Mucosa of descending colon (tissue), 3 donors: ENCODE results near the gene CYP1A2. TPM values are rescaled to one million over a fixed set of nuclear protein-coding genes. Genes with fewer than 3 reads are reported as not detected.

ENCODE experiments used
- ATAC-seq: fragments of 200-7000 bp; cut with Tn5 transposase; one replicate; pipeline ENCODE4 v1.9.1; 2020; ENCODE audit warnings: mild to moderate bottlenecking, moderate library complexity
- DNase-seq, 3 donors: peaks; one replicate each; pipeline ENCODE4 v3.0.0-alpha.2; 2020
- H3K36me3 ChIP-seq: fragments of 200-600 bp; one replicate; pipeline ENCODE4 v1.8.0; 2021; ENCODE audit warnings: low read depth, mild to moderate bottlenecking
- H3K4me1 ChIP-seq: fragments of 200-600 bp; one replicate; pipeline ENCODE4 v1.8.0; 2021; ENCODE audit warnings: low read depth, mild to moderate bottlenecking
- H3K4me3 ChIP-seq: fragments of 200-600 bp; one replicate; pipeline ENCODE4 v1.8.0; 2021; ENCODE audit warnings: mild to moderate bottlenecking
- H3K9me3 ChIP-seq: fragments of 200-600 bp; one replicate; pipeline ENCODE4 v1.8.0; 2021; ENCODE audit warnings: mild to moderate bottlenecking
- CTCF ChIP-seq: fragments of 200-600 bp; IDR thresholded peaks from one replicate; pipeline ENCODE4 v1.8.0; 2022; ENCODE audit warnings: antibody characterized with exemption, mild to moderate bottlenecking
- intact Hi-C, 2 donors: fragments of 100-400 bp; cut with DNase I in 1 of 2; cut with micrococcal nuclease in 1 of 2; formaldehyde crosslinking; loops; one replicate each; pipeline versions ENCODE4 v1.11.0 to v1.11.1; 2022; cut with DNase I, micrococcal nuclease
- total RNA-seq, 3 donors: library from RNA; stranded (reverse); fragmentation: NEBNext Ultra II Directional in 2 of 3; extraction: Animal tissue kit (Norgen Biotek cat#: 25700) in 2 of 3; gene quantifications; one replicate each; pipeline versions ENCODE4 v1.2.1 to v1.2.4, GENCODE V29; 2021 to 2023
- donor health status: DM: no; HTN: no; CAD: no; lungs with moderate emphysema.
- donor health status: DM: no; HTN: no; CAD: no.
- donor health status: DM: no; HTN: yes; CAD: no.

Gene CYP1A2
- total RNA-seq, 3 donors from 2014 or later: not detected

- no peak overlapping the region for H3K4me3 ChIP-seq
- intact Hi-C loops: loop anchor here in 1 of 2 donors (5.0 kb wide), 1 partner anchor 168 kb away; no protein-coding TSS in a partner anchor
- H3K9me3 ChIP-seq: no peaks in the 10 kb centered on the region
- DNase-seq (peak in 1 of 3 donors; percentile 5), ATAC-seq (no peak)
- H3K36me3 ChIP-seq: no peaks in the 10 kb centered on the region
- H3K4me1 ChIP-seq: peaks cover 52% of the 10 kb centered on the region
- TF ChIP-seq CTCF: no peak
Measured at GRCh38 chr15:74779162-74779648, 30.6 kb downstream of the CYP1A2 start.

GRCh38 chr15:74780523-74781430, 32.1 kb downstream of the CYP1A2 start:
- DNase-seq: peak in 2 of 3 donors; percentile 38 to 71

GRCh38 chr15:74781431-74782258, 33.0 kb downstream of the CYP1A2 start, which contains the start of gene CSK:
Gene CSK (plus strand): TSS chr15:74782080. CDS start chr15:74798298, 16,218 bp downstream.
- intact Hi-C loops: no loop called here
- Histone ChIP-seq H3K36me3 (no peaks in the 10 kb centered on the region), H3K4me3 (peak within 1 kb of the TSS; percentile 77), H3K4me1 (peaks cover 59% of the 10 kb centered on the region), H3K9me3 (no peaks in the 10 kb centered on the region)
- TF ChIP-seq CTCF: peak; percentile 73
- DNase-seq (peak; percentile 75 to 87 (median 86)), ATAC-seq (peak; percentile 80)

More at GRCh38 chr15:74780523-74781430, 32.1 kb downstream of the CYP1A2 start:
- Histone ChIP-seq H3K36me3 (no peaks in the 10 kb centered on the region), H3K4me1 (peaks cover 57% of the 10 kb centered on the region), H3K4me3 (no peak overlapping the region), H3K9me3 (no peaks in the 10 kb centered on the region)
- intact Hi-C loops: no loop called here
- no peak for TF ChIP-seq CTCF
- no peak for ATAC-seq

GRCh38 chr15:74782259-74783071, 33.8 kb downstream of the CYP1A2 start:
- intact Hi-C loops: no loop called here
- peaks cover 59% of the 10 kb centered on the region for H3K4me1 ChIP-seq

More at GRCh38 chr15:74782259-74783071, 33.8 kb downstream of the CYP1A2 start:
- DNase-seq (peak; percentile 54 to 81 (median 70)), ATAC-seq (peak; percentile 16)
- no peaks in the 10 kb centered on the region for H3K9me3 ChIP-seq
- H3K36me3 ChIP-seq: no peaks in the 10 kb centered on the region
- peak overlapping the region; percentile 77 for H3K4me3 ChIP-seq
- no peak for TF ChIP-seq CTCF
